OCI-LY7 (cell line): ENCODE results near the gene KCNQ1. TPM values are rescaled to one million over a fixed set of nuclear protein-coding genes. Genes with fewer than 3 reads are reported as not detected.

Experiments
- BruUV-seq: library from RNA; stranded (reverse); fragments of 400-500 nt; replicated peaks from 2 replicates; lab custom pipeline; 2021; lab: Mats Ljungman, UMichigan
- CTCF ChIA-PET: fragments of 300-600 bp; sonication (Branson Sonifier 250); formaldehyde crosslinking; loops from one replicate; lab custom pipeline; 2022; ENCODE audit warnings: antibody characterized with exemption; ENCODE audit not compliant: unreplicated experiment; lab: Charles Lee
- POLR2A ChIA-PET: fragments of 300-600 bp; sonication (Branson Sonifier 250); formaldehyde crosslinking; loops from one replicate; lab custom pipeline; 2022; ENCODE audit warnings: antibody characterized with exemption; lab: Charles Lee
- DNase-seq: peaks from one replicate; pipeline ENCODE4 v3.0.0-alpha.2; 2015; ENCODE audit warnings: low spot score
- H2AFZ ChIP-seq: fragments of 200-600 bp; sonication (generic), shearing (Covaris generic); 2 replicates; pipeline ENCODE4 v1.6.1; 2014; ENCODE audit warnings: mild to moderate bottlenecking, antibody characterized with exemption, low read length, moderate library complexity
- H3K27ac ChIP-seq: fragments of 200-600 bp; sonication (generic); 2 replicates; pipeline ENCODE4 v1.5.1; 2014; ENCODE audit warnings: mixed run types, low read depth, mild to moderate bottlenecking, moderate library complexity, low read length, inconsistent platforms; ENCODE audit not compliant: poor library complexity, severe bottlenecking
- H3K36me3 ChIP-seq: fragments of 200-600 bp; sonication (generic); 2 replicates; pipeline ENCODE4 v1.6.1; 2014; ENCODE audit warnings: mild to moderate bottlenecking, antibody characterized with exemption, low read length, moderate library complexity, mixed read lengths; ENCODE audit not compliant: insufficient read depth
- H3K4me1 ChIP-seq: fragments of 200-600 bp; sonication (generic); 2 replicates; pipeline ENCODE4 v1.5.1; 2014; ENCODE audit warnings: mild to moderate bottlenecking, low read length; ENCODE audit not compliant: insufficient read depth, poor library complexity, severe bottlenecking
- H3K4me2 ChIP-seq: fragments of 200-600 bp; sonication (generic); 2 replicates; pipeline ENCODE4 v1.6.1; 2014; ENCODE audit warnings: mild to moderate bottlenecking, low read length
- H3K4me3 ChIP-seq: fragments of 200-600 bp; sonication (generic); 2 replicates; pipeline ENCODE4 v1.5.1; 2014; ENCODE audit warnings: mild to moderate bottlenecking, low read depth, low read length; ENCODE audit not compliant: poor library complexity, severe bottlenecking
- H3K79me2 ChIP-seq: fragments of 200-600 bp; sonication (generic); 2 replicates; pipeline ENCODE4 v1.6.1; 2016; ENCODE audit warnings: low read depth, mild to moderate bottlenecking, low read length, moderate library complexity, mixed read lengths; ENCODE audit not compliant: insufficient read depth
- H3K9me2 ChIP-seq: fragments of 200-600 bp; sonication (generic); 2 replicates; pipeline ENCODE4 v1.6.1; 2016; ENCODE audit warnings: mild to moderate bottlenecking, low read length, mixed read lengths; ENCODE audit not compliant: insufficient read depth
- H3K9me3 ChIP-seq: fragments of 200-600 bp; sonication (generic); 2 replicates; pipeline ENCODE4 v1.6.1; 2014; ENCODE audit warnings: mild to moderate bottlenecking, mixed run types, low read length, mixed read lengths
- H4K20me1 ChIP-seq: fragments of 200-600 bp; sonication (generic); 2 replicates; pipeline ENCODE4 v1.6.1; 2014; ENCODE audit warnings: mild to moderate bottlenecking, antibody characterized with exemption, low read length, moderate library complexity, mixed read lengths; ENCODE audit not compliant: insufficient read depth
- EZH2phosphoT487 ChIP-seq: fragments of 200-600 bp; sonication (generic); IDR thresholded peaks from 2 replicates; pipeline ENCODE4 v1.6.1; 2018; ENCODE audit warnings: low read depth, borderline replicate concordance, mild to moderate bottlenecking, mixed run types, antibody characterized with exemption, low read length, moderate library complexity, mixed read lengths
- intact Hi-C: fragments of 100-400 bp; cut with micrococcal nuclease; formaldehyde crosslinking; loops from one replicate; pipeline ENCODE4 v1.10.0; 2022; ENCODE audit not compliant: unreplicated experiment
- total RNA-seq, 2 experiments: library from RNA; depleted of rRNA in 1 of 2; stranded (reverse); fragments of >200 nt in 1 of 2; shearing (Covaris generic) in 1 of 2; gene quantifications; 2 replicates each; pipeline ENCODE4 v1.2.3, GENCODE V29; 2014 to 2022
- TF ChIP-seq, protein P1 (sequence below): fragments of 200-600 bp; sonication (generic); conservative IDR thresholded peaks from 2 replicates; pipeline ENCODE4 v1.5.1; 2014; ENCODE audit warnings: mild to moderate bottlenecking, antibody characterized with exemption, low read length, moderate library complexity, mixed read lengths

Gene KCNQ1
- total RNA-seq, 2 experiments from 2014 or later, result 0.22 to 1.3 TPM

GRCh38 chr11:2395856-2396255 lies 49.0 kb upstream of the KCNQ1 start:
- no TSS peak for BruUV-seq
- ChIA-PET CTCF (no interaction called here), POLR2A (no interaction called here)
- peaks cover 90% of the 10 kb centered on the region for H3K36me3 ChIP-seq
- H4K20me1 ChIP-seq, result peaks cover 8% of the 10 kb centered on the region
- no peaks in the 10 kb centered on the region for H3K9me3 ChIP-seq
- no peak for DNase-seq
- no peak overlapping the region for H2AFZ ChIP-seq
- no peak overlapping the region for H3K4me3 ChIP-seq
- no peak overlapping the region for H3K27ac ChIP-seq
- TF ChIP-seq EZH2phosphoT487, result no peak
- TF ChIP-seq, protein P1, sequence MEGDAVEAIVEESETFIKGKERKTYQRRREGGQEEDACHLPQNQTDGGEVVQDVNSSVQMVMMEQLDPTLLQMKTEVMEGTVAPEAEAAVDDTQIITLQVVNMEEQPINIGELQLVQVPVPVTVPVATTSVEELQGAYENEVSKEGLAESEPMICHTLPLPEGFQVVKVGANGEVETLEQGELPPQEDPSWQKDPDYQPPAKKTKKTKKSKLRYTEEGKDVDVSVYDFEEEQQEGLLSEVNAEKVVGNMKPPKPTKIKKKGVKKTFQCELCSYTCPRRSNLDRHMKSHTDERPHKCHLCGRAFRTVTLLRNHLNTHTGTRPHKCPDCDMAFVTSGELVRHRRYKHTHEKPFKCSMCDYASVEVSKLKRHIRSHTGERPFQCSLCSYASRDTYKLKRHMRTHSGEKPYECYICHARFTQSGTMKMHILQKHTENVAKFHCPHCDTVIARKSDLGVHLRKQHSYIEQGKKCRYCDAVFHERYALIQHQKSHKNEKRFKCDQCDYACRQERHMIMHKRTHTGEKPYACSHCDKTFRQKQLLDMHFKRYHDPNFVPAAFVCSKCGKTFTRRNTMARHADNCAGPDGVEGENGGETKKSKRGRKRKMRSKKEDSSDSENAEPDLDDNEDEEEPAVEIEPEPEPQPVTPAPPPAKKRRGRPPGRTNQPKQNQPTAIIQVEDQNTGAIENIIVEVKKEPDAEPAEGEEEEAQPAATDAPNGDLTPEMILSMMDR, result no peak
- H3K79me2 ChIP-seq, result peaks cover 26% of the 10 kb centered on the region; the same call in 1 of the 2 replicates
- H3K4me2 ChIP-seq, result no peak overlapping the region
- no peaks in the 10 kb centered on the region for H3K9me2 ChIP-seq
- H3K4me1 ChIP-seq, result peaks cover 58% of the 10 kb centered on the region
- intact Hi-C loops, result no loop called here

DNA sequence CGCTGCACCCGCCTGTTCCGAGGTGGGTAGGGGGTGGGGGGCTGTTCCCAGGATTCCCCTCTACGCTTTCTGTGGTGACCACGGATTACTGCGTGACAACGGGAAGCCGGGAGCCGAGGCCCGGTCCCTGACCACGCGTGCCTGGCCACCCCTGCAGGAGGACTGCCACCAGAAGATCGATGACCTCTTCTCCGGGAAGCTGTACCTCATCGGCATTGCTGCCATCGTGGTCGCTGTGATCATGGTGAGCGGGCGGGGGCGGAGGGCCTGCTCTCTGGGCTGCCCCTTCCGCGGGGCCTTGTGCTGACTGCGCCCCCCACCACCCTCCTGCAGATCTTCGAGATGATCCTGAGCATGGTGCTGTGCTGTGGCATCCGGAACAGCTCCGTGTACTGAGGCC lies 48.3 kb upstream of the KCNQ1 start:
- ChIA-PET CTCF (no interaction called here), POLR2A (no interaction called here)
- DNase-seq, result no peak
- peaks cover 8% of the 10 kb centered on the region for H4K20me1 ChIP-seq
- TF ChIP-seq EZH2phosphoT487, result no peak
- TF ChIP-seq, protein P1, result no peak
- peaks cover 26% of the 10 kb centered on the region for H3K79me2 ChIP-seq
- H3K4me2 ChIP-seq, result no peak overlapping the region
- H3K4me3 ChIP-seq, result no peak overlapping the region
- peaks cover 54% of the 10 kb centered on the region for H3K4me1 ChIP-seq
- H3K36me3 ChIP-seq, result peaks cover 84% of the 10 kb centered on the region
- no peak overlapping the region for H2AFZ ChIP-seq
- H3K9me2 ChIP-seq, result no peaks in the 10 kb centered on the region
- intact Hi-C loops, result no loop called here
- no peak overlapping the region for H3K27ac ChIP-seq
- no TSS peak for BruUV-seq
- H3K9me3 ChIP-seq, result no peaks in the 10 kb centered on the region

DNA sequence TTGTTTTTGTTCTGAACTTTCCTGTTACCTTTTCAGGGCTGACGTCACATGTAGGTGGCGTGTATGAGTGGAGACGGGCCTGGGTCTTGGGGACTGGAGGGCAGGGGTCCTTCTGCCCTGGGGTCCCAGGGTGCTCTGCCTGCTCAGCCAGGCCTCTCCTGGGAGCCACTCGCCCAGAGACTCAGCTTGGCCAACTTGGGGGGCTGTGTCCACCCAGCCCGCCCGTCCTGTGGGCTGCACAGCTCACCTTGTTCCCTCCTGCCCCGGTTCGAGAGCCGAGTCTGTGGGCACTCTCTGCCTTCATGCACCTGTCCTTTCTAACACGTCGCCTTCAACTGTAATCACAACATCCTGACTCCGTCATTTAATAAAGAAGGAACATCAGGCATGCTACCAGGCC lies 47.8 kb upstream of the KCNQ1 start:
- peaks cover 26% of the 10 kb centered on the region for H3K79me2 ChIP-seq
- no peak overlapping the region for H3K27ac ChIP-seq
- peaks cover 53% of the 10 kb centered on the region for H3K4me1 ChIP-seq
- no peaks in the 10 kb centered on the region for H3K9me2 ChIP-seq
- CTCF ChIA-PET, result no interaction called here
- no peak for TF ChIP-seq EZH2phosphoT487
- TF ChIP-seq, protein P1, result no peak
- no peak for DNase-seq
- intact Hi-C loops, result no loop called here
- no peak overlapping the region for H3K4me3 ChIP-seq
- H4K20me1 ChIP-seq, result peaks cover 8% of the 10 kb centered on the region
- H2AFZ ChIP-seq, result no peak overlapping the region
- peaks cover 80% of the 10 kb centered on the region for H3K36me3 ChIP-seq
- no peaks in the 10 kb centered on the region for H3K9me3 ChIP-seq
- no peak overlapping the region for H3K4me2 ChIP-seq
- POLR2A ChIA-PET, result no interaction called here
- TSS peak; percentile 86 for BruUV-seq
